Measurements from ENCODE around the gene TIFAB.

Gene TIFAB

GRCh38 chr5:135483254-135483653, 31.1 kb upstream of the TIFAB start:
- Histone ChIP-seq H3K4me3 (ENCODE audit: low read length) (no peak overlapping the region), H3K36me3 (ENCODE audit: control insufficient read depth, low read length) (no peaks in the 10 kb centered on the region), H3K79me2 (ENCODE audit: control insufficient read depth, low read length) (no peaks in the 10 kb centered on the region), H3K9me2 (replicated peaks; ENCODE audit: control insufficient read depth, low read length) (no peaks in the 10 kb centered on the region), H3F3A (ENCODE audit: control insufficient read depth, insufficient read depth) (no peaks in the 10 kb centered on the region), H3K27ac (ENCODE audit: low read depth, low read length) (no peak overlapping the region), H3K4me1 (ENCODE audit: control insufficient read depth, low read length) (no peaks in the 10 kb centered on the region), H3K27me3 (ENCODE audit: control insufficient read depth, low read length) (peaks cover 20% of the 10 kb centered on the region), H4K20me1 (ENCODE audit: control insufficient read depth, insufficient read depth, low read depth, low read length) (no peaks in the 10 kb centered on the region), H3K9me3 (ENCODE audit: control insufficient read depth, insufficient read depth, low read length) (no peaks in the 10 kb centered on the region), H3K4me2 (ENCODE audit: low read length) (no peak overlapping the region)
- TF ChIP-seq, protein P1, sequence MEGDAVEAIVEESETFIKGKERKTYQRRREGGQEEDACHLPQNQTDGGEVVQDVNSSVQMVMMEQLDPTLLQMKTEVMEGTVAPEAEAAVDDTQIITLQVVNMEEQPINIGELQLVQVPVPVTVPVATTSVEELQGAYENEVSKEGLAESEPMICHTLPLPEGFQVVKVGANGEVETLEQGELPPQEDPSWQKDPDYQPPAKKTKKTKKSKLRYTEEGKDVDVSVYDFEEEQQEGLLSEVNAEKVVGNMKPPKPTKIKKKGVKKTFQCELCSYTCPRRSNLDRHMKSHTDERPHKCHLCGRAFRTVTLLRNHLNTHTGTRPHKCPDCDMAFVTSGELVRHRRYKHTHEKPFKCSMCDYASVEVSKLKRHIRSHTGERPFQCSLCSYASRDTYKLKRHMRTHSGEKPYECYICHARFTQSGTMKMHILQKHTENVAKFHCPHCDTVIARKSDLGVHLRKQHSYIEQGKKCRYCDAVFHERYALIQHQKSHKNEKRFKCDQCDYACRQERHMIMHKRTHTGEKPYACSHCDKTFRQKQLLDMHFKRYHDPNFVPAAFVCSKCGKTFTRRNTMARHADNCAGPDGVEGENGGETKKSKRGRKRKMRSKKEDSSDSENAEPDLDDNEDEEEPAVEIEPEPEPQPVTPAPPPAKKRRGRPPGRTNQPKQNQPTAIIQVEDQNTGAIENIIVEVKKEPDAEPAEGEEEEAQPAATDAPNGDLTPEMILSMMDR (IDR thresholded peaks at IDR 0.05; ENCODE audit: low read depth, low read length, poor library complexity, severe bottlenecking), result no peak
- no peak for TF ChIP-seq EZH2phosphoT487 (IDR thresholded peaks at IDR 0.05; ENCODE audit: borderline replicate concordance, low read length)

- Histone ChIP-seq H3K27me3 (ENCODE audit: control insufficient read depth, low read length) (peaks cover 12% of the 10 kb centered on the region), H3K36me3 (ENCODE audit: control insufficient read depth, low read length) (no peaks in the 10 kb centered on the region), H3K9me2 (replicated peaks; ENCODE audit: control insufficient read depth, low read length) (no peaks in the 10 kb centered on the region), H3K27ac (ENCODE audit: low read depth, low read length) (no peak overlapping the region), H3F3A (ENCODE audit: control insufficient read depth, insufficient read depth) (no peaks in the 10 kb centered on the region), H3K9me3 (ENCODE audit: control insufficient read depth, insufficient read depth, low read length) (no peaks in the 10 kb centered on the region), H3K4me2 (ENCODE audit: low read length) (no peak overlapping the region), H4K20me1 (ENCODE audit: control insufficient read depth, insufficient read depth, low read depth, low read length) (no peaks in the 10 kb centered on the region), H3K79me2 (ENCODE audit: control insufficient read depth, low read length) (no peaks in the 10 kb centered on the region), H3K4me1 (ENCODE audit: control insufficient read depth, low read length) (no peaks in the 10 kb centered on the region), H3K4me3 (ENCODE audit: low read length) (no peak overlapping the region)
- TF ChIP-seq, protein P1 (IDR thresholded peaks at IDR 0.05; ENCODE audit: low read depth, low read length, poor library complexity, severe bottlenecking), result no peak
- TF ChIP-seq EZH2phosphoT487 (IDR thresholded peaks at IDR 0.05; ENCODE audit: borderline replicate concordance, low read length), result no peak
Measured at GRCh38 chr5:135482381-135482933, 30.3 kb upstream of the TIFAB start.

DNA sequence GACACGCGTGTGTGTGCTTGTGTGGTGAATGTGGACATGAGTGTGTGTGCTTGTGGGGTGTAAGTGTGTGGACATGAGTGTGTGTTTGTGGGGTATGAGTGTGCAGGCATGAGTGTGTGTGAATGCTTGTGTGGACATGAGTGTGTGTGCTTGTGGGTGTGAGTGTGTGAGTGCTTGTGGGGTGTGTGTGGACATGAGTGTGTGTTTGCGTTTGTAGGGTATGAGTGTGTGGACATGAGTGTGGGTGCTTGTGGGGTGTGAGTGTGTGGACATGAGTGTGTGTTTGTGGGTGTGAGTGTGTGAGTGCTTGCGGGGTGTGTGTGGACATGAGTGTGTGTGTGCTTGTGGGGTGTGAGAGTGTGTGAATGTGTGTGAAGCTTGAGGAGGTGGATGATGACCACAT, 29.8 kb upstream of the TIFAB start:
- H3K9me2 ChIP-seq (replicated peaks; ENCODE audit: control insufficient read depth, low read length), result no peaks in the 10 kb centered on the region
- H3K27me3 ChIP-seq (ENCODE audit: control insufficient read depth, low read length), result peaks cover 6% of the 10 kb centered on the region
- no peak overlapping the region for H3K4me2 ChIP-seq (ENCODE audit: low read length)
- H3K4me1 ChIP-seq (ENCODE audit: control insufficient read depth, low read length), result no peaks in the 10 kb centered on the region
- no peaks in the 10 kb centered on the region for H4K20me1 ChIP-seq (ENCODE audit: control insufficient read depth, insufficient read depth, low read depth, low read length)
- TF ChIP-seq, protein P1 (IDR thresholded peaks at IDR 0.05; ENCODE audit: low read depth, low read length, poor library complexity, severe bottlenecking), result no peak
- no peak for TF ChIP-seq EZH2phosphoT487 (IDR thresholded peaks at IDR 0.05; ENCODE audit: borderline replicate concordance, low read length)
- H3F3A ChIP-seq (ENCODE audit: control insufficient read depth, insufficient read depth), result no peaks in the 10 kb centered on the region
- no peak overlapping the region for H3K4me3 ChIP-seq (ENCODE audit: low read length)
- no peaks in the 10 kb centered on the region for H3K36me3 ChIP-seq (ENCODE audit: control insufficient read depth, low read length)
- H3K79me2 ChIP-seq (ENCODE audit: control insufficient read depth, low read length), result no peaks in the 10 kb centered on the region
- no peak overlapping the region for H3K27ac ChIP-seq (ENCODE audit: low read depth, low read length)
- H3K9me3 ChIP-seq (ENCODE audit: control insufficient read depth, insufficient read depth, low read length), result no peaks in the 10 kb centered on the region
